ENCODE data around the gene CEP68.

CEP68 gene

DNA sequence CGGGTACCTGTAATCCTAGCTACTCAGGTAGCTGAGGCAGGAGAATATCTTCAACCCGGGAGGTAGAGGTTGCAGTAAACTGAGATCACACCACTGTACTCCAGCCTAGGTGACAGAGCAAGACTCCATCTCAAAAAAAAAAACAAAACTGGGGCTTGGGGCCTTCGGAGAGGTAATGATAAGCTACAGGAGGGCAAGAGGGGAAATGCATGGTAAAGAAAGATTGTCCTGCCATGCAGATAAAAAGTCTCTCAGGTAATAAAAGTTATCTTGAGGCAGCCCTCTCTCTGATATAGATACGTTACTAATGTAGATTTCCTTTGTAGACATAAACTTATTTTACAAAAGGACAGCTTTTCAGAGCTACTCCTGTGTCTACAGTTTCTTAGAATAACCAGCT, 77.4 kb downstream of the CEP68 start:
- no peak for TF ChIP-seq CTCF (IDR thresholded peaks at IDR 0.05; ENCODE audit: poor library complexity, severe bottlenecking)
- no peaks in the 10 kb centered on the region for H3K4me1 ChIP-seq (ENCODE audit: insufficient read depth, poor library complexity, severe bottlenecking)
- no peak for ATAC-seq (ENCODE audit: low read depth)
- no peaks in the 10 kb centered on the region; the same call in 1 of the 2 replicates for H3K36me3 ChIP-seq (ENCODE audit: low read depth)
- no peaks in the 10 kb centered on the region for H3K9me3 ChIP-seq (ENCODE audit: severe bottlenecking)
- H3K4me3 ChIP-seq (ENCODE audit: severe bottlenecking) = no peak overlapping the region
- DNase-seq (ENCODE audit: low spot score) = no peak
- H3K27me3 ChIP-seq (ENCODE audit: insufficient read depth, poor library complexity, severe bottlenecking) = no peaks in the 10 kb centered on the region
- H3K27ac ChIP-seq (ENCODE audit: poor library complexity, severe bottlenecking) = no peak overlapping the region

DNA sequence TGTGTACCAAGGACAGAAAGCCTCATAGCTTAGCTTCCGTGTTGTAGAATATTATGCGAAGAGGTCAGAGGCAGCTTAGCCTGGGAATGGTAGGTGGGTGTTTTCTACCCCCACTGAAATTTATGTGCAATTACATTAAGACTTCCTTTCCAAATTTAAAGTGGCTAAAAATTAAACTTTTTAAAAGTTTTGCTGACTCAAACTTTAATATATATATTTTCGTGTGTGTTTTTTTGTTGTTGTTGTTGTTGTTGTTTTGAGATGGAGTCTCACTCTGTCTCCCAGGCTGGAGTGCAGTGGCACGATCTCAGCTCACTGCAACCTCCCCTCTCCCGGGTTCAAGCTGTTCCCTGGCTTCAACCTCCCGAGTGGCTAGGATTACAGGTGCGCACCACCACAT, 77.9 kb downstream of the CEP68 start:
- H3K27ac ChIP-seq (ENCODE audit: poor library complexity, severe bottlenecking) = no peak overlapping the region
- H3K36me3 ChIP-seq (ENCODE audit: low read depth) = no peaks in the 10 kb centered on the region
- ATAC-seq (ENCODE audit: low read depth) (no peak), DNase-seq (ENCODE audit: low spot score) (no peak)
- no peaks in the 10 kb centered on the region for H3K27me3 ChIP-seq (ENCODE audit: insufficient read depth, poor library complexity, severe bottlenecking)
- no peak for TF ChIP-seq CTCF (IDR thresholded peaks at IDR 0.05; ENCODE audit: poor library complexity, severe bottlenecking)
- H3K9me3 ChIP-seq (ENCODE audit: severe bottlenecking) = no peaks in the 10 kb centered on the region
- no peak overlapping the region for H3K4me3 ChIP-seq (ENCODE audit: severe bottlenecking)
- H3K4me1 ChIP-seq (ENCODE audit: insufficient read depth, poor library complexity, severe bottlenecking) = no peaks in the 10 kb centered on the region

DNA sequence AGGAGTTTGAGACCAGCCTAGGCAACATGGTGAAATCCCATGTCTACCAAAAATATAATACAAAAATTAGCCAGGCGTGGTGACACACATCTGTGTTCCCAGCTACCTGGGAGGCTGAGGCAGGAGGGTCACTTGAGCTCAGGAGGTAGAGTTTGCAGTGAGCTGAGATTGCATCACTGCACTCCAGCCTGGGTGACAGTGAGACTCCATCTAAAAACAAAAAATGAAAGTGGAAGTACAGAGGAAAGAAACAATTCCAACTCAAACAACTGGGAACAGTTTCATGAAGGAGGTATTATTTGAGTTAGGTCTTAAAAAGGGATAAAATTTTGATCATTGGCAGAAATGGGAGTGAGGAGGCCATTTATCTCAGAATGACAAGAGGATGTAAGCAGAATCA, 80.0 kb downstream of the CEP68 start:
- no peaks in the 10 kb centered on the region for H3K9me3 ChIP-seq (ENCODE audit: severe bottlenecking)
- H3K4me3 ChIP-seq (ENCODE audit: severe bottlenecking) = no peak overlapping the region
- H3K27ac ChIP-seq (ENCODE audit: poor library complexity, severe bottlenecking) = no peak overlapping the region
- H3K27me3 ChIP-seq (ENCODE audit: insufficient read depth, poor library complexity, severe bottlenecking) = no peaks in the 10 kb centered on the region
- no peaks in the 10 kb centered on the region for H3K4me1 ChIP-seq (ENCODE audit: insufficient read depth, poor library complexity, severe bottlenecking)
- TF ChIP-seq CTCF (IDR thresholded peaks at IDR 0.05; ENCODE audit: poor library complexity, severe bottlenecking) = no peak
- no peak for ATAC-seq (ENCODE audit: low read depth)
- no peaks in the 10 kb centered on the region for H3K36me3 ChIP-seq (ENCODE audit: low read depth)
- DNase-seq (ENCODE audit: low spot score) = no peak
